A549 (cell line): ENCODE data around the gene TTLL11. TPM values are rescaled to one million over a fixed set of nuclear protein-coding genes. Genes with fewer than 3 reads are reported as not detected.
A peak's percentile ranks its signal among the peaks of the same experiment; 100 is the strongest.

Experiments used
- ATAC-seq, 2 experiments: fragments of 200-7000 bp in 1 of 2; fragments of >200 bp in 1 of 2; cut with Nextera tagmentation in 1 of 2; cut with Tn5 transposase in 1 of 2; 3 replicates each; pipeline versions ENCODE4 v1.8.0 to v1.9.1; 2018 to 2020; ENCODE audit warnings: mild to moderate bottlenecking in 1 of 2, moderate library complexity in 1 of 2
- CTCF ChIA-PET: fragments of 300-600 bp; sonication (Branson Sonifier 250); formaldehyde crosslinking; extraction: SDS; loops from one replicate; lab custom pipeline; 2021; ENCODE audit warnings: antibody characterized with exemption, inconsistent platforms; lab: Yijun Ruan, JAX
- POLR2A ChIA-PET: fragments of 350-600 bp; formaldehyde crosslinking; extraction: SDS; loops from one replicate; lab custom pipeline; 2021; ENCODE audit warnings: antibody characterized with exemption, inconsistent platforms; lab: Yijun Ruan, JAX
- DNase-seq, 2 experiments: peaks; one replicate each; pipeline versions ENCODE4 v3.0.0 to v3.0.0-alpha.2; 2011 to 2016; ENCODE audit warnings: low read depth in 1 of 2, low spot score in 1 of 2
- FAIRE-seq: peaks from 2 replicates; lab custom pipeline; 2011; peaks lifted over from hg19 to GRCh38; lab: Jason Lieb, UNC
- H3K27ac ChIP-seq, 2 experiments: fragments of >200 bp; sonication (Bioruptor Twin); formaldehyde crosslinking; 3 replicates each; pipeline ENCODE4 v1.5.1; 2016 to 2017
- H3K4me1 ChIP-seq: fragments of >200 bp; sonication (Bioruptor Twin); formaldehyde crosslinking; 3 replicates; pipeline ENCODE4 v1.6.1; 2016
- H3K4me2 ChIP-seq: fragments of >200 bp; sonication (Bioruptor Twin); formaldehyde crosslinking; 3 replicates; pipeline ENCODE4 v1.6.1; 2016
- H3K4me3 ChIP-seq: fragments of >200 bp; sonication (Bioruptor Twin); formaldehyde crosslinking; 3 replicates; pipeline ENCODE4 v1.5.1; 2016
- H3K9me3 ChIP-seq: fragments of >200 bp; sonication (Bioruptor Twin); formaldehyde crosslinking; 3 replicates; pipeline ENCODE4 v1.6.1; 2016
- BHLHE40 ChIP-seq: IDR thresholded peaks from 2 replicates; pipeline ENCODE4 v1.6.1; 2012; ENCODE audit warnings: low read depth, low read length, inconsistent platforms
- CBX2 ChIP-seq: fragments of 200-600 bp; sonication (generic); IDR thresholded peaks from 2 replicates; pipeline ENCODE4 v1.6.1; 2016; ENCODE audit warnings: low read depth, mild to moderate bottlenecking, borderline replicate concordance
- CBX8 ChIP-seq: fragments of 200-600 bp; sonication (generic); IDR thresholded peaks from 2 replicates; pipeline ENCODE4 v1.6.1; 2016
- CTCF ChIP-seq: fragments of >200 bp; sonication (Bioruptor Twin); formaldehyde crosslinking; IDR thresholded peaks from 3 replicates; pipeline ENCODE4 v1.5.1; 2016
- E2F6 ChIP-seq: IDR thresholded peaks from 2 replicates; pipeline ENCODE4 v1.6.1; 2012; ENCODE audit warnings: low read depth, borderline replicate concordance
- EHF ChIP-seq: fragments of 250-450 bp; sonication (Bioruptor Pico); IDR thresholded peaks from 2 replicates; pipeline ENCODE4 v1.5.0; 2020; ENCODE audit warnings: mild to moderate bottlenecking
- EHMT2 ChIP-seq: fragments of 200-600 bp; sonication (generic); IDR thresholded peaks from 2 replicates; pipeline ENCODE4 v1.6.1; 2016; ENCODE audit warnings: antibody characterized with exemption, low read depth, mild to moderate bottlenecking, moderate library complexity
- FOSL2 ChIP-seq, 2 experiments: fragments of 450-650 bp in 1 of 2; fragments of >200 bp in 1 of 2; sonication (Bioruptor Twin) in 1 of 2; formaldehyde crosslinking; IDR thresholded peaks; 2 replicates each; pipeline versions ENCODE4 v1.5.0 to v1.6.1; 2016 to 2020; ENCODE audit warnings: mild to moderate bottlenecking in 1 of 2, moderate library complexity in 1 of 2
- GATA3 ChIP-seq: IDR thresholded peaks from 2 replicates; pipeline ENCODE4 v1.6.1; 2012; ENCODE audit warnings: borderline replicate concordance
- HDAC2 ChIP-seq: fragments of 200-600 bp; sonication (generic); IDR thresholded peaks from 2 replicates; pipeline ENCODE4 v1.6.1; 2016
- HEYL ChIP-seq: fragments of 250-450 bp; sonication (Bioruptor Pico); IDR thresholded peaks from 2 replicates; pipeline ENCODE4 v1.8.0; 2021; ENCODE audit warnings: mild to moderate bottlenecking, moderate library complexity
- HMGXB4 ChIP-seq: fragments of 250-450 bp; sonication (Bioruptor Pico); IDR thresholded peaks from 2 replicates; pipeline ENCODE4 v1.5.0; 2021; ENCODE audit warnings: mild to moderate bottlenecking, moderate library complexity, borderline replicate concordance
- HOXB5 ChIP-seq: fragments of 250-450 bp; sonication (Bioruptor Pico); IDR thresholded peaks from 2 replicates; pipeline ENCODE4 v1.5.0; 2020; ENCODE audit warnings: mild to moderate bottlenecking, moderate library complexity
- JUN ChIP-seq, 2 experiments: fragments of >200 bp; sonication (Bioruptor Twin); formaldehyde crosslinking; IDR thresholded peaks; 2 replicates in 1 of 2; 3 replicates in 1 of 2; pipeline ENCODE4 v1.6.1; 2016 to 2017
- KDM5A ChIP-seq: fragments of 200-600 bp; sonication (generic); IDR thresholded peaks from 2 replicates; pipeline ENCODE4 v1.6.1; 2016; ENCODE audit warnings: antibody characterized with exemption, mild to moderate bottlenecking
- MYC ChIP-seq: IDR thresholded peaks from 2 replicates; pipeline ENCODE4 v1.6.1; 2012; ENCODE audit warnings: mild to moderate bottlenecking, inconsistent platforms, low read length, improper control_type of control experiment, borderline replicate concordance
- NFE2L2 ChIP-seq: fragments of 150-350 bp; conservative IDR thresholded peaks from 2 replicates; pipeline ENCODE4 v1.6.1; 2014; ENCODE audit warnings: low read length
- NPAS2 ChIP-seq: fragments of 250-450 bp; sonication (Bioruptor Pico); IDR thresholded peaks from 2 replicates; pipeline ENCODE4 v1.8.0; 2022; ENCODE audit warnings: mild to moderate bottlenecking, moderate library complexity, borderline replicate concordance
- POLR2A ChIP-seq: IDR thresholded peaks from 2 replicates; pipeline ENCODE4 v1.6.1; 2012; ENCODE audit warnings: mild to moderate bottlenecking, low read length
- POLR2AphosphoS2 ChIP-seq: conservative IDR thresholded peaks from 2 replicates; pipeline ENCODE4 v1.6.1; 2012; ENCODE audit warnings: low read length, improper control_type of control experiment, inconsistent platforms
- RAD21 ChIP-seq, 2 experiments: fragments of >200 bp in 1 of 2; sonication (Bioruptor Twin) in 1 of 2; formaldehyde crosslinking in 1 of 2; IDR thresholded peaks in 1 of 2; conservative IDR thresholded peaks in 1 of 2; 2 replicates in 1 of 2; 3 replicates in 1 of 2; pipeline ENCODE4 v1.6.1; 2012 to 2018; ENCODE audit warnings: inconsistent platforms in 1 of 2
- RFX5 ChIP-seq: fragments of 450-650 bp; IDR thresholded peaks from 2 replicates; pipeline ENCODE4 v1.7.1; 2014; ENCODE audit warnings: antibody characterized with exemption, mild to moderate bottlenecking, moderate library complexity
- RNF2 ChIP-seq: fragments of 200-600 bp; sonication (generic); IDR thresholded peaks from 2 replicates; pipeline ENCODE4 v1.6.1; 2016; ENCODE audit warnings: low read depth, mild to moderate bottlenecking, antibody characterized with exemption, moderate library complexity, borderline replicate concordance
- TFCP2L1 ChIP-seq: fragments of 250-450 bp; sonication (Bioruptor Pico); IDR thresholded peaks from 2 replicates; pipeline ENCODE4 v1.5.0; 2021; ENCODE audit warnings: mild to moderate bottlenecking
- TP53 ChIP-seq: fragments of 250-450 bp; sonication (Bioruptor Pico); IDR thresholded peaks from 2 replicates; pipeline ENCODE4 v1.5.0; 2021; ENCODE audit warnings: mild to moderate bottlenecking, moderate library complexity
- USF2 ChIP-seq: fragments of 450-650 bp; IDR thresholded peaks from 2 replicates; pipeline ENCODE4 v1.6.1; 2014; ENCODE audit warnings: antibody characterized with exemption
- ZC3H11A ChIP-seq: fragments of 450-650 bp; IDR thresholded peaks from 2 replicates; pipeline ENCODE4 v1.6.1; 2014; ENCODE audit warnings: antibody characterized with exemption, mild to moderate bottlenecking
- WGBS: methylation state at CpG from one replicate; pipeline ENCODE4 v1.1.6; 2017; ENCODE audit errors: missing lambda C conversion rate; 5-methylcytosine and 5-hydroxymethylcytosine counted together
- polyA plus RNA-seq, 4 experiments: library from polyadenylated mRNA; depleted of rRNA in 3 of 4; stranded (reverse); fragments of >200 nt; fragmentation: RNase III in 1 of 4; extraction: RNeasy Plus Mini Kit Qiagen cat#74134 plus additional on column Dnase treatment in 1 of 4; gene quantifications; 2 replicates in 3 of 4; 3 replicates in 1 of 4; pipeline ENCODE4 v1.2.3, GENCODE V29; 2011 to 2017

TTLL11 gene
- polyA plus RNA-seq, 2 of the 4 experiments (the other 2 are of a cell fraction): 1.8 to 2.6 TPM

GRCh38 chr9:121935739-121936138, 157.4 kb downstream of the TTLL11 start:
- no peak overlapping the region for H3K4me3 ChIP-seq
- no peak for ATAC-seq
- no peaks in the 10 kb centered on the region for H3K4me1 ChIP-seq
- ChIA-PET POLR2A (no interaction called here), CTCF (interaction anchor here (0.6 to 1.4 kb wide), 5 partner anchors 11 to 495 kb away, joined by 3 to 4 read pairs (median 3); no protein-coding TSS in a partner anchor)
- WGBS: 84% methylated on average over 9 of the region's 9 CpGs
- H3K9me3 ChIP-seq: no peaks in the 10 kb centered on the region
- no peak overlapping the region for H3K4me2 ChIP-seq
- FAIRE-seq: no peak
- no peak overlapping the region for H3K27ac ChIP-seq
- TF ChIP-seq EHF (CRISPR knock-in tag) (no peak), RNF2 (no peak), GATA3 (no peak), RFX5 (no peak), CTCF (no peak), POLR2A (no peak), TP53 (no peak), ZC3H11A (no peak), HEYL (CRISPR knock-in tag) (no peak), RAD21 (conservative IDR thresholded peaks at IDR 0.05 in 1 of 2, IDR thresholded peaks at IDR 0.05 in 1 of 2) (no peak), E2F6 (no peak), HDAC2 (no peak), POLR2AphosphoS2 (no peak), BHLHE40 (no peak), FOSL2 (IDR thresholded peaks at IDR 0.05) (no peak), FOSL2 (CRISPR knock-in tag; IDR thresholded peaks at IDR 0.05) (no peak), JUN (IDR thresholded peaks at IDR 0.05) (no peak), CBX2 (no peak), NPAS2 (CRISPR knock-in tag) (no peak), CBX8 (no peak), NFE2L2 (no peak)
- no peak for DNase-seq

GRCh38 chr9:121930956-121931355, 162.2 kb downstream of the TTLL11 start:
- no peaks in the 10 kb centered on the region for H3K9me3 ChIP-seq
- no peak for TF ChIP-seq MYC
- no peak for TF ChIP-seq NFE2L2
- TF ChIP-seq EHF (CRISPR knock-in tag): no peak
- no peak for TF ChIP-seq USF2
- no peak for TF ChIP-seq HMGXB4
- no peak for TF ChIP-seq HEYL (CRISPR knock-in tag)
- no peak for TF ChIP-seq EHMT2
- TF ChIP-seq HOXB5 (CRISPR knock-in tag): no peak
- TF ChIP-seq TFCP2L1 (CRISPR knock-in tag): no peak
- no peak for TF ChIP-seq KDM5A
- no peak for TF ChIP-seq JUN (IDR thresholded peaks at IDR 0.05)
- ChIA-PET POLR2A (no interaction called here), CTCF (interaction anchor here (0.5 to 2.2 kb wide), 2 partner anchors 11 to 388 kb away, joined by 3 to 5 read pairs; no protein-coding TSS in a partner anchor)
- H3K27ac ChIP-seq: no peak overlapping the region
- FAIRE-seq (no peak), DNase-seq (no peak), ATAC-seq (peak in 1 of 2 experiments; percentile 21; a peak in 1 of 6 replicates)
- H3K4me3 ChIP-seq: no peak overlapping the region
- whole genome bisulfite sequencing: 70% methylated on average over 5 of the region's 5 CpGs
- H3K4me2 ChIP-seq: no peak overlapping the region
- no peaks in the 10 kb centered on the region for H3K4me1 ChIP-seq
